ENCODE data around the gene THBS3. TPM values are rescaled to one million over a fixed set of nuclear protein-coding genes. Genes with fewer than 3 reads are reported as not detected.

THBS3 gene
- total and polyA plus RNA-seq, 2 of the 13 experiments (the other 11 are each of a cell fraction or from before 2014, with no cell fraction given): 0.86 to 3.6 TPM

DNA sequence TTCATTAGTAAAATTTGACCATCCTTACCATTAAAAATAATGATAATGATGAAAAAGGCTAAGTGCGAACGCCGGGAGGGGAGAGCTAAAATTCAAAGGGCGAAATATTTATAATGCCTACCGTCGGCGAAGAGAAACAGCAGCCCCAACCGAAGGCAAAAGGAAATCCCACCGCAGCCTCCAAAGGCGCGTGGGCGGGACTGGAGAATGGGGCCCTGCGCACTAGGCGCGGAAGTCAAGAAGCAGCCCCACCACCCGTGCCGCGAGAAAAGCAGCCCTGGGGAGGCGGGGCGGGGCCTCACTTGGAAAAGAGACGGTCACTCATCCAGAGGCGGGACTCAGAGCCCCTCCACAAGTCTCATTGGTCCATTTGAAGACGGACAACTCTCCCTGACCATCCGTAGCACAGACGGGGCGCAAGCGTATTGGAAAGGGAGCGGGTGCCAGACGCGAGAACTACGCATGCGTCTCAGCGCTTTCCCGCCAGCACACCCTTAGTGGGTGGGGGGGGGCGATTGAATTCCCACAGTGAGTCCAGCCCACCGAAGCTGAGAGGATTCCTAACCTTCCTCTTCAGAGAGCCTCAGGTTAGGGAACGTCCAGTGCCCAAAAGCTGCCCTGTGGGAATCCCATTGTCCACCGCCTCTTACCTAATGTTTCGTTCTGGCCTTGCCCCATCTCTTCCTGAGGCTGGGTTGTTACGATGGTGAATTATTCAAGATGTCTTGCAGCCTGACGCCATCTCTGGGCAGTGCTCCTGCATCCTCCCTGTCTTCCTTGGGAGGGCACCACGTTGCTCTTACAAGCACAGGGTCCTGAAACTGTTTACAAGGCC lies 19.8 kb upstream of the THBS3 start (continued):
- no peak for TF ChIP-seq ZBTB14 (CRISPR knock-in tag; IDR thresholded peaks at IDR 0.05)
- TF ChIP-seq E2F2 (CRISPR knock-in tag; IDR thresholded peaks at IDR 0.05; ENCODE audit: borderline replicate concordance): no peak
- TF ChIP-seq ZBTB21 (CRISPR knock-in tag; IDR thresholded peaks at IDR 0.05): no peak
- TF ChIP-seq REXO4 (CRISPR knock-in tag; IDR thresholded peaks at IDR 0.05; ENCODE audit: borderline replicate concordance): no peak
- peak; percentile 68; the same call in 1 of the 2 replicates for TF ChIP-seq TAF1 (CRISPR knock-in tag; IDR thresholded peaks at IDR 0.05)
- TF ChIP-seq ZFP62 (CRISPR knock-in tag; IDR thresholded peaks at IDR 0.05): no peak
- TF ChIP-seq ZNF709 (CRISPR knock-in tag; IDR thresholded peaks at IDR 0.05): 0 out of 2 replicates have a peak, but pooled peaks have one; percentile 65
- TF ChIP-seq SALL1 (CRISPR knock-in tag; IDR thresholded peaks at IDR 0.05): 0 out of 2 replicates have a peak, but pooled peaks have one; percentile 28
- no peak for TF ChIP-seq ZNF382 (CRISPR knock-in tag; IDR thresholded peaks at IDR 0.05; ENCODE audit: borderline replicate concordance)
- TF ChIP-seq HMG20B (CRISPR knock-in tag; conservative IDR thresholded peaks at IDR 0.05): no peak
- no peak for TF ChIP-seq ZNF451 (CRISPR knock-in tag; IDR thresholded peaks at IDR 0.05)
- TF ChIP-seq MEIS2 (CRISPR knock-in tag; IDR thresholded peaks at IDR 0.05): no peak
- TF ChIP-seq PCBP2 (optimal IDR thresholded peaks at IDR 0.05; ENCODE audit: low read depth, low read length, poor library complexity, severe bottlenecking): no peak
- TF ChIP-seq MXD3 (CRISPR knock-in tag; IDR thresholded peaks at IDR 0.05): peak; percentile 52; the same call in 1 of the 2 replicates
- TF ChIP-seq MAF1 (CRISPR knock-in tag; IDR thresholded peaks at IDR 0.05; ENCODE audit: borderline replicate concordance): no peak
- TF ChIP-seq, protein P1, sequence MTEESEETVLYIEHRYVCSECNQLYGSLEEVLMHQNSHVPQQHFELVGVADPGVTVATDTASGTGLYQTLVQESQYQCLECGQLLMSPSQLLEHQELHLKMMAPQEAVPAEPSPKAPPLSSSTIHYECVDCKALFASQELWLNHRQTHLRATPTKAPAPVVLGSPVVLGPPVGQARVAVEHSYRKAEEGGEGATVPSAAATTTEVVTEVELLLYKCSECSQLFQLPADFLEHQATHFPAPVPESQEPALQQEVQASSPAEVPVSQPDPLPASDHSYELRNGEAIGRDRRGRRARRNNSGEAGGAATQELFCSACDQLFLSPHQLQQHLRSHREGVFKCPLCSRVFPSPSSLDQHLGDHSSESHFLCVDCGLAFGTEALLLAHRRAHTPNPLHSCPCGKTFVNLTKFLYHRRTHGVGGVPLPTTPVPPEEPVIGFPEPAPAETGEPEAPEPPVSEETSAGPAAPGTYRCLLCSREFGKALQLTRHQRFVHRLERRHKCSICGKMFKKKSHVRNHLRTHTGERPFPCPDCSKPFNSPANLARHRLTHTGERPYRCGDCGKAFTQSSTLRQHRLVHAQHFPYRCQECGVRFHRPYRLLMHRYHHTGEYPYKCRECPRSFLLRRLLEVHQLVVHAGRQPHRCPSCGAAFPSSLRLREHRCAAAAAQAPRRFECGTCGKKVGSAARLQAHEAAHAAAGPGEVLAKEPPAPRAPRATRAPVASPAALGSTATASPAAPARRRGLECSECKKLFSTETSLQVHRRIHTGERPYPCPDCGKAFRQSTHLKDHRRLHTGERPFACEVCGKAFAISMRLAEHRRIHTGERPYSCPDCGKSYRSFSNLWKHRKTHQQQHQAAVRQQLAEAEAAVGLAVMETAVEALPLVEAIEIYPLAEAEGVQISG (CRISPR knock-in tag; IDR thresholded peaks at IDR 0.05): peak; percentile 57; the same call in 1 of the 2 replicates
- no peak for TF ChIP-seq HMGXB3 (CRISPR knock-in tag; IDR thresholded peaks at IDR 0.05; ENCODE audit: borderline replicate concordance)
